SK-N-SH (cell line): ENCODE measurements around the gene STRN. TPM values are rescaled to one million over a fixed set of nuclear protein-coding genes. Genes with fewer than 3 reads are reported as not detected.

Experiments used
- CTCF ChIA-PET: fragments of 300-600, 350-600 bp; formaldehyde crosslinking; extraction: SDS; loops from one replicate; lab custom pipeline; 2021; lab: Yijun Ruan, JAX
- POLR2A ChIA-PET: fragments of 350-600 bp; sonication (Branson Sonifier 250); formaldehyde crosslinking; extraction: SDS; loops from one replicate; lab custom pipeline; 2020; ENCODE audit warnings: antibody characterized with exemption, inconsistent platforms; lab: Yijun Ruan, JAX
- DNase-seq: peaks from one replicate; pipeline ENCODE4 v3.0.0; 2012
- H2AFZ ChIP-seq: fragments of 200-600 bp; sonication (generic); 2 replicates; pipeline ENCODE4 v1.8.1; 2016; ENCODE audit warnings: antibody characterized with exemption, mild to moderate bottlenecking, low read depth
- H3F3A ChIP-seq: fragments of 200-600 bp; sonication (generic); replicated peaks from 2 replicates; pipeline ENCODE3; 2016; ENCODE audit warnings: antibody characterized with exemption, mild to moderate bottlenecking; ENCODE audit not compliant: insufficient read depth
- H3K27ac ChIP-seq, 2 experiments: fragments of 200-500 bp in 1 of 2; fragments of 200-600 bp in 1 of 2; sonication (Bioruptor generic) in 1 of 2; sonication (generic), shearing (Covaris generic) in 1 of 2; 2 replicates each; pipeline versions ENCODE4 v1.5.1 to v1.6.1; 2014 to 2016; ENCODE audit warnings: low read depth in 2 of 2, inconsistent platforms in 1 of 2, low read length in 1 of 2, mild to moderate bottlenecking in 1 of 2, mixed read lengths in 1 of 2
- H3K27me3 ChIP-seq: fragments of 200-600 bp; sonication (generic), shearing (Covaris generic); 2 replicates; pipeline ENCODE4 v1.6.1; 2016; ENCODE audit warnings: mixed run types; ENCODE audit not compliant: insufficient read depth
- H3K36me3 ChIP-seq, 2 experiments: fragments of 200-500 bp in 1 of 2; fragments of 200-600 bp in 1 of 2; sonication (Bioruptor generic) in 1 of 2; sonication (generic) in 1 of 2; replicated peaks in 1 of 2; 2 replicates each; pipeline versions ENCODE3 to v1.5.1; 2014 to 2016; ENCODE audit warnings: low read length in 1 of 2, mild to moderate bottlenecking in 1 of 2; ENCODE audit not compliant: insufficient read depth in 2 of 2, control insufficient read depth in 1 of 2
- H3K4me1 ChIP-seq, 2 experiments: fragments of 200-500 bp in 1 of 2; fragments of 200-600 bp in 1 of 2; sonication (Bioruptor generic) in 1 of 2; sonication (generic), shearing (Covaris generic) in 1 of 2; 2 replicates each; pipeline versions ENCODE4 v1.5.1 to v1.6.1; 2014 to 2016; ENCODE audit warnings: low read depth in 1 of 2, low read length in 1 of 2, mixed run types in 1 of 2; ENCODE audit not compliant: insufficient read depth in 2 of 2, control insufficient read depth in 1 of 2
- H3K4me2 ChIP-seq: fragments of 200-600 bp; sonication (generic), shearing (Covaris generic); 2 replicates; pipeline ENCODE4 v1.6.1; 2017; ENCODE audit warnings: mixed run types
- H3K4me3 ChIP-seq, 2 experiments: fragments of 200-500 bp in 1 of 2; fragments of 200-600 bp in 1 of 2; sonication (Bioruptor generic) in 1 of 2; sonication (generic), shearing (Covaris generic) in 1 of 2; 2 replicates each; pipeline versions ENCODE4 v1.5.1 to v1.8.1; 2014 to 2016; ENCODE audit warnings: low read depth in 2 of 2, inconsistent platforms in 1 of 2, low read length in 1 of 2, mild to moderate bottlenecking in 1 of 2, mixed read lengths in 1 of 2, moderate library complexity in 1 of 2
- H3K79me2 ChIP-seq: fragments of 200-600 bp; sonication (generic); 2 replicates; pipeline ENCODE4 v1.8.1; 2017; ENCODE audit warnings: mild to moderate bottlenecking; ENCODE audit not compliant: insufficient read depth
- H3K9ac ChIP-seq: fragments of 200-600 bp; sonication (generic); 2 replicates; pipeline ENCODE4 v1.6.1; 2017; ENCODE audit warnings: mixed run types
- H3K9me2 ChIP-seq: fragments of 200-600 bp; sonication (generic); 2 replicates; pipeline ENCODE4 v1.6.1; 2017; ENCODE audit warnings: mixed run types
- H3K9me3 ChIP-seq: fragments of 200-600 bp; sonication (generic); 2 replicates; pipeline ENCODE4 v1.6.1; 2017; ENCODE audit warnings: mixed run types, mild to moderate bottlenecking, moderate library complexity
- H4K20me1 ChIP-seq: fragments of 200-600 bp; sonication (generic); 2 replicates; pipeline ENCODE4 v1.6.1; 2017; ENCODE audit warnings: mild to moderate bottlenecking, mixed run types; ENCODE audit not compliant: insufficient read depth
- EP300 ChIP-seq, 2 experiments: IDR thresholded peaks; 2 replicates each; pipeline versions ENCODE4 v1.4.0 to v1.6.1; 2012; ENCODE audit warnings: borderline replicate concordance in 1 of 2, low read depth in 1 of 2, low read length in 1 of 2
- GATA2 ChIP-seq: sonication (generic); formaldehyde crosslinking; IDR thresholded peaks from 2 replicates; pipeline ENCODE4 v1.5.0; 2020; ENCODE audit warnings: mild to moderate bottlenecking, missing genetic modification reagents
- NFIC ChIP-seq: IDR thresholded peaks from 2 replicates; pipeline ENCODE4 v1.4.0; 2012; ENCODE audit warnings: borderline replicate concordance
- POLR2AphosphoS5 ChIP-seq: IDR thresholded peaks from 2 replicates; pipeline ENCODE4 v1.6.1; 2012; ENCODE audit warnings: low read depth, low read length
- RAD21 ChIP-seq: IDR thresholded peaks from 2 replicates; pipeline ENCODE4 v1.6.1; 2012; ENCODE audit warnings: mild to moderate bottlenecking, low read length
- RCOR1 ChIP-seq: fragments of 150-350 bp; IDR thresholded peaks from 2 replicates; pipeline ENCODE4 v1.6.1; 2017; ENCODE audit warnings: antibody characterized with exemption, low read length
- RXRA ChIP-seq: IDR thresholded peaks from 2 replicates; pipeline ENCODE4 v1.4.0; 2012; ENCODE audit warnings: low read depth, mild to moderate bottlenecking, borderline replicate concordance
- SIN3A ChIP-seq: IDR thresholded peaks from 2 replicates; pipeline ENCODE4 v1.6.1; 2012; ENCODE audit warnings: low read depth, mild to moderate bottlenecking, low read length, moderate library complexity, borderline replicate concordance
- WGBS: methylation state at CpG from one replicate; pipeline ENCODE4 v1.1.6; 2017; ENCODE audit warnings: low lambda C conversion rate; 5-methylcytosine and 5-hydroxymethylcytosine counted together
- polyA plus RNA-seq, 3 experiments: library from polyadenylated mRNA; depleted of rRNA; stranded (reverse); fragments of >200 nt; gene quantifications; 2 replicates each; pipeline ENCODE4 v1.2.3, GENCODE V29; 2012
- TF ChIP-seq, protein P1 (sequence below): fragments of 200-600 bp; sonication (generic); IDR thresholded peaks from 2 replicates; pipeline ENCODE4 v1.6.1; 2017; ENCODE audit warnings: antibody characterized with exemption, mild to moderate bottlenecking, moderate library complexity
- TF ChIP-seq, protein P2 (sequence below): IDR thresholded peaks from 2 replicates; pipeline ENCODE4; 2012
- TF ChIP-seq, protein P3 (sequence below): IDR thresholded peaks from 2 replicates; pipeline ENCODE4 v1.4.0; 2012; ENCODE audit warnings: low read depth, borderline replicate concordance

The STRN gene
- polyA plus RNA-seq, 1 of the 3 experiments (the other 2 are of a cell fraction) = 4.8 TPM

DNA sequence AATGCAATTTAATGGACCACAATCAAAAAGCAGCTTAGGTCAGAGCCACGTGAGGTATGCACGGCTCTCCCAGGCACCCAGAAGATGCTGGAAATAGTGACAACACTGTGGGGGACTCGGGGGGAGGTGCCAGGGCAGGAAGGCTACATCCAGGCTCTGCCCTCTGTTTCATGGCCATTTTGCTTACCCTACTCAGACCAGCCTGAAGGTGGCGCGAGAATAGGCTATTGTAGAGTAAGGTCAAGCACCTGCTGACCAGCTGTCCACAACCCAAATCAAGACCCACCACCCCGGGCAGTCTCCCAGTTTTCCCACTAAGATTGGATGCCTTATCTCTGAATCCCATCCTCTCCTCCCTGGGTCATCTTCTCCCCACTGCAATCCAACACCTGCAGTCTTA, 154.1 kb downstream of the STRN start:
- Histone ChIP-seq H3K27me3 (no peaks in the 10 kb centered on the region), H3K9me3 (no peaks in the 10 kb centered on the region), H3K4me1 (no peaks in the 10 kb centered on the region), H3K9ac (no peak overlapping the region), H3K9me2 (no peaks in the 10 kb centered on the region), H2AFZ (no peak overlapping the region), H3K4me2 (no peak overlapping the region), H3K79me2 (no peaks in the 10 kb centered on the region), H4K20me1 (no peaks in the 10 kb centered on the region), H3K4me3 (no peak overlapping the region), H3K36me3 (no peaks in the 10 kb centered on the region), H3K27ac (no peak overlapping the region), H3F3A (no peaks in the 10 kb centered on the region)
- WGBS = 7% methylated on average over 5 of the region's 6 CpGs
- ChIA-PET CTCF (interaction anchor here (0.7 to 1.8 kb wide), 9 partner anchors 9 to 465 kb away, joined by 3 to 11 read pairs (median 4); no protein-coding TSS in a partner anchor), POLR2A (no interaction called here)
- TF ChIP-seq RAD21 = peak; percentile 36; the same call in 1 of the 2 replicates
- TF ChIP-seq, protein P1, sequence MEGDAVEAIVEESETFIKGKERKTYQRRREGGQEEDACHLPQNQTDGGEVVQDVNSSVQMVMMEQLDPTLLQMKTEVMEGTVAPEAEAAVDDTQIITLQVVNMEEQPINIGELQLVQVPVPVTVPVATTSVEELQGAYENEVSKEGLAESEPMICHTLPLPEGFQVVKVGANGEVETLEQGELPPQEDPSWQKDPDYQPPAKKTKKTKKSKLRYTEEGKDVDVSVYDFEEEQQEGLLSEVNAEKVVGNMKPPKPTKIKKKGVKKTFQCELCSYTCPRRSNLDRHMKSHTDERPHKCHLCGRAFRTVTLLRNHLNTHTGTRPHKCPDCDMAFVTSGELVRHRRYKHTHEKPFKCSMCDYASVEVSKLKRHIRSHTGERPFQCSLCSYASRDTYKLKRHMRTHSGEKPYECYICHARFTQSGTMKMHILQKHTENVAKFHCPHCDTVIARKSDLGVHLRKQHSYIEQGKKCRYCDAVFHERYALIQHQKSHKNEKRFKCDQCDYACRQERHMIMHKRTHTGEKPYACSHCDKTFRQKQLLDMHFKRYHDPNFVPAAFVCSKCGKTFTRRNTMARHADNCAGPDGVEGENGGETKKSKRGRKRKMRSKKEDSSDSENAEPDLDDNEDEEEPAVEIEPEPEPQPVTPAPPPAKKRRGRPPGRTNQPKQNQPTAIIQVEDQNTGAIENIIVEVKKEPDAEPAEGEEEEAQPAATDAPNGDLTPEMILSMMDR = peak; percentile 46
- TF ChIP-seq RXRA = no peak
- DNase-seq = peak; percentile 53

DNA sequence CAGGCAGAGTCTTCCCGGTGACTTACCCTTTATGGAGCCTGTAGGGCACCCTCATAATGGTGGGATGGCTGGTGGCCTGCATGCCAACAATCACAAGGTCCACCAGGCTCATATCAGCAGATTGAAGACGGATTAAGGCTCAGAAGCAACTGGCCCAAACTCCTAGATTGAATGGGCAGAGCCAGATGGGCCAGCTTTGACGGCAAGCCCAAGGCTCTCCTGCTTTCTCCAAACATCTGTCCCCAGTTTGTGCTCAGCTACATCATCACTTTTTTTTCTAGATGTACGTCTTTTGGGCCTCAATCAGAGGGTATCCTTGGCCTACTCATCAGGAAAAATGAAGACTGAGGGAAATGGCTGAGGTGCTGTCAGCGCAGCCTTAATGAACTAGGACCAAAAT, 155.3 kb downstream of the STRN start:
- TF ChIP-seq NFIC (no peak), SIN3A (no peak), GATA2 (CRISPR knock-in tag) (no peak), POLR2AphosphoS5 (no peak)
- TF ChIP-seq, protein P2, sequence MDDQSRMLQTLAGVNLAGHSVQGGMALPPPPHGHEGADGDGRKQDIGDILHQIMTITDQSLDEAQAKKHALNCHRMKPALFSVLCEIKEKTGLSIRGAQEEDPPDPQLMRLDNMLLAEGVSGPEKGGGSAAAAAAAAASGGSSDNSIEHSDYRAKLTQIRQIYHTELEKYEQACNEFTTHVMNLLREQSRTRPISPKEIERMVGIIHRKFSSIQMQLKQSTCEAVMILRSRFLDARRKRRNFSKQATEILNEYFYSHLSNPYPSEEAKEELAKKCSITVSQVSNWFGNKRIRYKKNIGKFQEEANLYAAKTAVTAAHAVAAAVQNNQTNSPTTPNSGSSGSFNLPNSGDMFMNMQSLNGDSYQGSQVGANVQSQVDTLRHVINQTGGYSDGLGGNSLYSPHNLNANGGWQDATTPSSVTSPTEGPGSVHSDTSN = no peak
- TF ChIP-seq, all 33 proteins: peak for 0
- Histone ChIP-seq H2AFZ (no peak overlapping the region), H3F3A (no peaks in the 10 kb centered on the region), H3K9me2 (no peaks in the 10 kb centered on the region), H3K4me3 (no peak overlapping the region), H3K9ac (no peak overlapping the region), H3K4me1 (no peaks in the 10 kb centered on the region), H3K79me2 (no peaks in the 10 kb centered on the region), H3K9me3 (no peaks in the 10 kb centered on the region), H3K4me2 (no peak overlapping the region), H4K20me1 (no peaks in the 10 kb centered on the region), H3K27me3 (no peaks in the 10 kb centered on the region), H3K27ac (no peak overlapping the region), H3K36me3 (no peaks in the 10 kb centered on the region)
- 73% methylated on average over 5 of the region's 5 CpGs for WGBS
- ChIA-PET CTCF (interaction anchor here (0.7 to 1.8 kb wide), 10 partner anchors 8 to 464 kb away, joined by 3 to 11 read pairs (median 3); no protein-coding TSS in a partner anchor), POLR2A (no interaction called here)
- no peak for DNase-seq

DNA sequence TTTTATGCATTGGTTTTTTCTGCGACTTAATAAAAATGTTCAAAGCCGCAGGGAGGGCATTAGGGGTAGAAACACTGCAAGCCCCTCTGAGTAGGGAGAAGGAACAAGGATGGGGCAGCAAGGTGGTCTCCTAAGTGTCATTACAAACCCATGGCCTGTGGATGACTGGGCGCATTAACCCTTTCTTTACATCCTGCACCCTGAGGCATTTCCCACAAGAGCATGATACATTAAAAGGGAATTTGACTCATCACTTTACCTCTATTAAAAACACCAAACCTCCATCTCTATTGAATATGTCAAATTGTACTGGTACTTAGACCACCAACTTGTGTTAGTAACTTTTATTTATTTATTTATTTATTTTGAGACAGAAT, 157.3 kb downstream of the STRN start:
- no peaks in the 10 kb centered on the region for H3K36me3 ChIP-seq

More for the DNA sequence above, 157.3 kb downstream of the STRN start:
- no peak overlapping the region for H2AFZ ChIP-seq
- no peaks in the 10 kb centered on the region for H3K27me3 ChIP-seq
- H3F3A ChIP-seq = no peaks in the 10 kb centered on the region
- H3K9ac ChIP-seq = no peak overlapping the region
- H3K4me3 ChIP-seq = no peak overlapping the region
- ChIA-PET CTCF (no interaction called here), POLR2A (no interaction called here)
- H4K20me1 ChIP-seq = no peaks in the 10 kb centered on the region
- H3K4me2 ChIP-seq = no peak overlapping the region
- H3K9me3 ChIP-seq = no peaks in the 10 kb centered on the region
- WGBS = 86% methylated on average over 3 of the region's 3 CpGs
- no peaks in the 10 kb centered on the region for H3K9me2 ChIP-seq
- no peaks in the 10 kb centered on the region for H3K4me1 ChIP-seq
- no peak for DNase-seq
- no peak overlapping the region for H3K27ac ChIP-seq
- H3K79me2 ChIP-seq = no peaks in the 10 kb centered on the region
- TF ChIP-seq RCOR1 (no peak), SIN3A (no peak), EP300 (IDR thresholded peaks at IDR 0.05; ENCODE audit: borderline replicate concordance in 1 of 2, low read depth in 1 of 2, low read length in 1 of 2) (no peak)
- TF ChIP-seq, protein P3, sequence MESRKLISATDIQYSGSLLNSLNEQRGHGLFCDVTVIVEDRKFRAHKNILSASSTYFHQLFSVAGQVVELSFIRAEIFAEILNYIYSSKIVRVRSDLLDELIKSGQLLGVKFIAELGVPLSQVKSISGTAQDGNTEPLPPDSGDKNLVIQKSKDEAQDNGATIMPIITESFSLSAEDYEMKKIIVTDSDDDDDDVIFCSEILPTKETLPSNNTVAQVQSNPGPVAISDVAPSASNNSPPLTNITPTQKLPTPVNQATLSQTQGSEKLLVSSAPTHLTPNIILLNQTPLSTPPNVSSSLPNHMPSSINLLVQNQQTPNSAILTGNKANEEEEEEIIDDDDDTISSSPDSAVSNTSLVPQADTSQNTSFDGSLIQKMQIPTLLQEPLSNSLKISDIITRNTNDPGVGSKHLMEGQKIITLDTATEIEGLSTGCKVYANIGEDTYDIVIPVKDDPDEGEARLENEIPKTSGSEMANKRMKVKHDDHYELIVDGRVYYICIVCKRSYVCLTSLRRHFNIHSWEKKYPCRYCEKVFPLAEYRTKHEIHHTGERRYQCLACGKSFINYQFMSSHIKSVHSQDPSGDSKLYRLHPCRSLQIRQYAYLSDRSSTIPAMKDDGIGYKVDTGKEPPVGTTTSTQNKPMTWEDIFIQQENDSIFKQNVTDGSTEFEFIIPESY = no peak
- TF ChIP-seq, protein P1 = no peak
